Thyroid gland (tissue), 4 donors: ENCODE measurements around the gene RNPEPL1.

ENCODE experiments used
- POLR2A ChIP-seq, 2 donors: fragments of 450-650 bp; IDR thresholded peaks; one replicate each; pipeline ENCODE4 v1.6.1; 2017; ENCODE audit warnings: antibody characterized with exemption in 2 of 2, mild to moderate bottlenecking in 2 of 2, moderate library complexity in 1 of 2
- TF ChIP-seq, protein P1 (sequence below), 6 experiments: fragments of 200-600 bp in 3 of 6; fragments of 450-650 bp in 3 of 6; sonication (generic) in 3 of 6; IDR thresholded peaks; one replicate each; pipeline ENCODE4 v1.5.1; 2016 to 2019; ENCODE audit warnings: antibody characterized with exemption in 6 of 6, mild to moderate bottlenecking in 2 of 6, inconsistent platforms in 1 of 6, moderate library complexity in 1 of 6

- TF ChIP-seq, protein P1, sequence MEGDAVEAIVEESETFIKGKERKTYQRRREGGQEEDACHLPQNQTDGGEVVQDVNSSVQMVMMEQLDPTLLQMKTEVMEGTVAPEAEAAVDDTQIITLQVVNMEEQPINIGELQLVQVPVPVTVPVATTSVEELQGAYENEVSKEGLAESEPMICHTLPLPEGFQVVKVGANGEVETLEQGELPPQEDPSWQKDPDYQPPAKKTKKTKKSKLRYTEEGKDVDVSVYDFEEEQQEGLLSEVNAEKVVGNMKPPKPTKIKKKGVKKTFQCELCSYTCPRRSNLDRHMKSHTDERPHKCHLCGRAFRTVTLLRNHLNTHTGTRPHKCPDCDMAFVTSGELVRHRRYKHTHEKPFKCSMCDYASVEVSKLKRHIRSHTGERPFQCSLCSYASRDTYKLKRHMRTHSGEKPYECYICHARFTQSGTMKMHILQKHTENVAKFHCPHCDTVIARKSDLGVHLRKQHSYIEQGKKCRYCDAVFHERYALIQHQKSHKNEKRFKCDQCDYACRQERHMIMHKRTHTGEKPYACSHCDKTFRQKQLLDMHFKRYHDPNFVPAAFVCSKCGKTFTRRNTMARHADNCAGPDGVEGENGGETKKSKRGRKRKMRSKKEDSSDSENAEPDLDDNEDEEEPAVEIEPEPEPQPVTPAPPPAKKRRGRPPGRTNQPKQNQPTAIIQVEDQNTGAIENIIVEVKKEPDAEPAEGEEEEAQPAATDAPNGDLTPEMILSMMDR (IDR thresholded peaks at IDR 0.05) = no peak
- TF ChIP-seq POLR2A (IDR thresholded peaks at IDR 0.05) = no peak
These were observed 28.8 kb downstream of the RNPEPL1 start for GRCh38 chr2:240597054-240597418.
